Brain microvascular endothelial cell (primary cell): ENCODE results near the gene EEF2K.

Experiments used
- DNase-seq: peaks from one replicate; pipeline ENCODE4 v3.0.0-alpha.2; 2020
- H3K27ac ChIP-seq: fragments of 250-450 bp; sonication (Bioruptor Pico); 2 replicates; pipeline ENCODE4 v1.5.1; 2020; ENCODE audit warnings: mild to moderate bottlenecking, moderate library complexity
- H3K27me3 ChIP-seq: fragments of 250-450 bp; sonication (Bioruptor Pico); replicated peaks from 2 replicates; pipeline ENCODE4 v1.5.1; 2020; ENCODE audit warnings: mild to moderate bottlenecking
- H3K36me3 ChIP-seq: fragments of 250-450 bp; sonication (Bioruptor Pico); replicated peaks from 2 replicates; pipeline ENCODE4 v1.5.1; 2020; ENCODE audit warnings: mild to moderate bottlenecking
- H3K4me3 ChIP-seq: 2 replicates; pipeline ENCODE4 v1.5.1; 2011; ENCODE audit warnings: low read depth, mild to moderate bottlenecking, control low read depth, low read length, moderate library complexity
- CTCF ChIP-seq: IDR thresholded peaks from 2 replicates; pipeline ENCODE4 v1.5.1; 2011; ENCODE audit warnings: low read depth, mild to moderate bottlenecking, moderate library complexity, low read length, control low read depth, inconsistent platforms; ENCODE audit errors: missing control alignments
- in situ Hi-C: cut with HindIII; loops from 2 replicates; pipeline ENCODE4 v1.10.0; 2017; ENCODE audit warnings: low sequenced_read_pairs, low pct_ligation_motif_present

The EEF2K gene

GRCh38 chr16:22278441-22279230, 72.6 kb downstream of the EEF2K start:
- no peak overlapping the region for H3K27ac ChIP-seq
- DNase-seq = no peak
- in situ Hi-C loops = no loop called here
- peaks cover 50% of the 10 kb centered on the region for H3K36me3 ChIP-seq
- no peak overlapping the region for H3K4me3 ChIP-seq
- no peak for TF ChIP-seq CTCF
- no peaks in the 10 kb centered on the region for H3K27me3 ChIP-seq

- Histone ChIP-seq H3K27ac (no peak overlapping the region), H3K27me3 (no peaks in the 10 kb centered on the region), H3K36me3 (peaks cover 47% of the 10 kb centered on the region), H3K4me3 (no peak overlapping the region)
- no peak for DNase-seq
- no peak for TF ChIP-seq CTCF
- in situ Hi-C loops = no loop called here
Measured at GRCh38 chr16:22282254-22282892, 76.3 kb downstream of the EEF2K start.

GRCh38 chr16:22284637-22285036, 78.6 kb downstream of the EEF2K start:
- in situ Hi-C loops = no loop called here
- DNase-seq = peak; percentile 14
- Histone ChIP-seq H3K36me3 (peaks cover 43% of the 10 kb centered on the region), H3K27me3 (no peaks in the 10 kb centered on the region), H3K27ac (no peak overlapping the region), H3K4me3 (no peak overlapping the region)
- TF ChIP-seq CTCF = no peak

GRCh38 chr16:22285080-22285479, 79.0 kb downstream of the EEF2K start:
- DNase-seq = no peak
- no peak overlapping the region for H3K27ac ChIP-seq
- no peak overlapping the region for H3K4me3 ChIP-seq
- in situ Hi-C loops = no loop called here
- TF ChIP-seq CTCF = no peak
- no peaks in the 10 kb centered on the region for H3K27me3 ChIP-seq
- peaks cover 39% of the 10 kb centered on the region for H3K36me3 ChIP-seq

- in situ Hi-C loops = no loop called here
- H3K4me3 ChIP-seq = no peak overlapping the region
- H3K36me3 ChIP-seq = no peaks in the 10 kb centered on the region
- no peak for TF ChIP-seq CTCF
- no peak overlapping the region for H3K27ac ChIP-seq
- no peaks in the 10 kb centered on the region for H3K27me3 ChIP-seq
- no peak for DNase-seq
Measured at GRCh38 chr16:22291020-22291419, 84.9 kb downstream of the EEF2K start.

- in situ Hi-C loops = no loop called here
- no peak for TF ChIP-seq CTCF
- H3K36me3 ChIP-seq = no peaks in the 10 kb centered on the region
- H3K4me3 ChIP-seq = no peak overlapping the region
- H3K27me3 ChIP-seq = no peaks in the 10 kb centered on the region
- no peak for DNase-seq
- H3K27ac ChIP-seq = no peak overlapping the region
Measured at GRCh38 chr16:22291860-22292318, 85.8 kb downstream of the EEF2K start.
